Activated CD4-positive, alpha-beta T cell treated with anti-CD3 and anti-CD28 coated beads, Interleukin-2, amount 10 ng/mL, durations not matched to agents 7 days and 5 days (primary cell): ENCODE data around the gene AHCYL1. TPM values are rescaled to one million over a fixed set of nuclear protein-coding genes. Genes with fewer than 3 reads are reported as not detected.

Experiments used
- CTCF ChIA-PET: fragments of 350-600 bp; sonication (Branson Sonifier 250); formaldehyde crosslinking; loops from one replicate; lab custom pipeline; 2021; ENCODE audit warnings: antibody characterized with exemption; lab: Charles Lee
- POLR2A ChIA-PET: fragments of 350-600 bp; sonication (Branson Sonifier 250); formaldehyde crosslinking; loops from one replicate; lab custom pipeline; 2021; ENCODE audit warnings: antibody characterized with exemption; lab: Charles Lee
- DNase-seq: peaks from one replicate; pipeline ENCODE4 v3.0.0-alpha.2; 2020
- H3K27ac Mint-ChIP-seq: one replicate; pipeline ENCODE4 v1.8.0; 2021; ENCODE audit warnings: mild to moderate bottlenecking, moderate library complexity, mixed read lengths
- H3K27me3 Mint-ChIP-seq: one replicate; pipeline ENCODE4 v1.8.0; 2021; ENCODE audit warnings: mixed read lengths
- H3K36me3 Mint-ChIP-seq: one replicate; pipeline ENCODE4 v1.8.0; 2021; ENCODE audit warnings: low read depth, mixed read lengths
- H3K4me1 Mint-ChIP-seq: one replicate; pipeline ENCODE4 v1.8.0; 2021; ENCODE audit warnings: mixed read lengths
- H3K4me3 Mint-ChIP-seq: one replicate; pipeline ENCODE4 v1.8.0; 2021; ENCODE audit warnings: mild to moderate bottlenecking, moderate library complexity, mixed read lengths
- H3K9me3 Mint-ChIP-seq: one replicate; pipeline ENCODE4 v1.8.0; 2021; ENCODE audit warnings: mixed read lengths
- total RNA-seq, 2 experiments: library from RNA; stranded (reverse); gene quantifications; one replicate each; pipeline ENCODE4 v1.2.3, GENCODE V29; 2021

Gene AHCYL1
- total RNA-seq, 2 experiments from 2014 or later: 50.4 to 50.9 TPM

DNA sequence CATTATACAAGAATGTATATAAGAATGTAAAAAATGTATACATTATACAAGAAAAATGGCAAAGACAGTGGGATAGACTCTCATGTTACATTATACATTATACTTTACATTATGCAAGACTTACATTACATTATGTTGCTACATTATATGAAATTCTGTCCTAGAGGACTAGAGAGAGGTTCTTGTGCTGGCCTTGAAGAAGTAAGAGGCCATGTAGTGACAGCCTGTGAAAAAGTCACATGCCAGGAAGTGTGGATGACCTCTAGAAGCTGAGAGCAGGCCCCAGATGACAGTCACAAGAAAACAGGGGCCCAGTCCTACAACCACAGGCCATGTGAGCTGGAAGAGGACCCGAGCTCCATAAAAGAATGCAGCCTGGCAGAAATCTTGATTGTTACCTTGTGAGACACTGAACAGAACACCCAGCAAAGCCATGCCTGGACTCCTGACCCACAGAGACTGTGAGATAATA is 30.5 kb upstream of the AHCYL1 start:
- Mint-ChIP-seq H3K27me3 (peaks cover 11% of the 10 kb centered on the region), H3K27ac (no peak overlapping the region), H3K36me3 (no peaks in the 10 kb centered on the region), H3K4me3 (no peak overlapping the region), H3K9me3 (no peaks in the 10 kb centered on the region), H3K4me1 (no peaks in the 10 kb centered on the region)
- CTCF ChIA-PET: interaction anchor here (1.0 to 1.2 kb wide), 3 partner anchors 13 to 157 kb away, joined by 3 to 6 read pairs (median 3); no protein-coding TSS in a partner anchor
- no peak for DNase-seq
- POLR2A ChIA-PET: no interaction called here

DNA sequence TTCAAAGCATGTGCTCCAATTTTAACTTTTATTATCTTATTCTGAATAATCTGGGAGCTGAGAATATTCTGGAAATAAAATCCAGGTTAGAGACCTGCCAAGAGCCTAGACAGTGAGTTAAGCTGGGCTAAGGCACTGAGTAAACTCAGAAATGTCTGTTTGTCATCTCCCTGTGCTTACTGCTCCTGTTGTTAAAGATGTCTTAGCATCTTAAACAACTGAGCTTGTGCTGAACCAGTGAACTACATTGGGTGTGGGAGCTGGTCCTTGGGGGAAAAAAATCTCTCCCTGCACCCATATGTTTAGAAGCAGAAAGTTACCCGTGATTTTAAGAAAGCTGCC is 25.0 kb upstream of the AHCYL1 start:
- H3K4me3 Mint-ChIP-seq: no peak overlapping the region
- no peaks in the 10 kb centered on the region for H3K9me3 Mint-ChIP-seq
- POLR2A ChIA-PET: no interaction called here
- CTCF ChIA-PET: interaction anchor here (0.7 to 3.8 kb wide), 12 partner anchors 13 to 273 kb away, joined by 3 to 21 read pairs (median 4); partner anchors contain the start of gene AHCYL1
- peaks cover 20% of the 10 kb centered on the region for H3K27me3 Mint-ChIP-seq
- H3K36me3 Mint-ChIP-seq: no peaks in the 10 kb centered on the region
- no peak overlapping the region for H3K27ac Mint-ChIP-seq
- DNase-seq: no peak
- H3K4me1 Mint-ChIP-seq: no peaks in the 10 kb centered on the region

DNA sequence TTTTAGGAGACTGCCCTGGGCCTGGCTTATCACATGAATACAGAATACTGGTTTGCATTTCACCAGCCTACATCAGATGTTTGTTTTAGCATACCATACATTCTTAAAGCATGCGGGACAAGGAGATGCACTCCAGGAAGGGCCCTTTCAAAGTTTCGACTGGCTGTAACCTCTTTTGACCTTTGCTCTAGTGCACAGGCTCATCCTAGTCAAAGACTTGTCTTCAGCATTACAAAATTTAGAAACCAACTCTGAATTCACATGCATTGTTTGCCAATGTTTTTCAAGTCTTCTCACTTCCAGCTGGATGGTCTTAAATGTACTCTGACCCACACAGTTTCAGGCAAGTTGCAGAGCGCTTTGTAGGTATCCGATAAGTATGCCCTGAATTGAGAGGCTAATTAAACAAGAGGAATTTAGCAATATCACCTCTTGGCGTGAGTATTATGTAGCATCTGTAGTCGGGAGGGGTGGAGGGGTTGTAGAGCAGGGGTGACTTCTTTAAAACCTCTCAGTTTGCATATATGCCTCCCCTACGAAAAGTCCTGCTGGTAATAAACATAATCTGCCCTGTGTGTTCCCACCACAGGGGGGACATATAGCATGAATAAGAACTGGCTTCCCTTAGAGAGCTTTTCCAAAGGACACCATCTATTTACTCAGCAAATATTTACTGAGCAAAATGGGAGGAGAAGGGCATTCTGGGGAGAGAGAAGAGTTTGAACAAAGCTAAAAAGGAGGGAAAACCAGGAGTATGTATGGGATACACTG is 24.4 kb upstream of the AHCYL1 start:
- CTCF ChIA-PET: interaction anchor here (0.9 to 3.8 kb wide), 10 partner anchors 12 to 191 kb away, joined by 3 to 21 read pairs (median 4); partner anchors contain the start of gene AHCYL1
- POLR2A ChIA-PET: no interaction called here
- Mint-ChIP-seq H3K27ac (no peak overlapping the region), H3K9me3 (no peaks in the 10 kb centered on the region), H3K4me1 (no peaks in the 10 kb centered on the region), H3K4me3 (no peak overlapping the region), H3K27me3 (peaks cover 23% of the 10 kb centered on the region), H3K36me3 (no peaks in the 10 kb centered on the region)
- DNase-seq: no peak

DNA sequence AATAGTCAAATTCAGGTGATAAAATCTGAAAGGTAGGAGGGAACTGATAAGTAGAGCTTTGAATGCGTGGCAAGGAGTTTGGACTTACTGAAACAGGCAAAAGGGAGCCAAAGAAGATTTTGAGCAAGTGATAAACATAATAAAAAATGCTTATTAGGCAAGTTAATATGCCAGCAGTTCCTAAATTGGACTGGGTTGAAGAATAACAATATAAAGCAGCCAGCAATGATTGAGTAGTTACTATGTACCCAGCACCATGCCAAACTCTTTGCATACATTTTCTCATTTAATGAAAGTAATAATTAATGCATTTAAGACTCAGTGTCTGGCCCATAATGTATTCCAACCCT is 23.8 kb upstream of the AHCYL1 start:
- H3K27ac Mint-ChIP-seq: no peak overlapping the region
- H3K9me3 Mint-ChIP-seq: no peaks in the 10 kb centered on the region
- ChIA-PET POLR2A (no interaction called here), CTCF (interaction anchor here (1.2 to 3.8 kb wide), 3 partner anchors 21 to 175 kb away, joined by 3 to 21 read pairs (median 3); partner anchors contain the start of gene AHCYL1)
- H3K4me1 Mint-ChIP-seq: no peaks in the 10 kb centered on the region
- DNase-seq: no peak
- H3K4me3 Mint-ChIP-seq: no peak overlapping the region
- H3K27me3 Mint-ChIP-seq: peaks cover 27% of the 10 kb centered on the region
- no peaks in the 10 kb centered on the region for H3K36me3 Mint-ChIP-seq

DNA sequence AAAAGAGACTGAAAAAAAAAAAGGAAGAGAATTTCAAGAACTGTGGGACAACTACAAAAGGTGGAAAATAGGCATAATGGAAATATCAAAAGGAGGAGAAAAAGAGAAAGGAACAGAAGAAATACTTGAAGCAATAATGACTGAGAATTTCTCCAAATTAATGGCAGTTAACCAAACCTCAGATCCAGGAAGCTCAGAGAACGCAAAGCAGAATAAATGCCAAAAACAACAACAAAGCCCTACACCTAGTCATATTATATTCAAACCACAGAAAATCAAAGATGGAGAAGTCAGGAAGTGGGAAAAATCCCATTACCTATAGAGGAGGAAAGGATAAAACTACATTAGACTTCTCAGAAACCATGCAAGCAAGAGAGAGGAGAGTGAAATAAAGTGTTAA is 20.7 kb upstream of the AHCYL1 start:
- Mint-ChIP-seq H3K4me3 (no peak overlapping the region), H3K27me3 (peaks cover 31% of the 10 kb centered on the region), H3K36me3 (no peaks in the 10 kb centered on the region), H3K4me1 (no peaks in the 10 kb centered on the region), H3K9me3 (no peaks in the 10 kb centered on the region), H3K27ac (no peak overlapping the region)
- POLR2A ChIA-PET: no interaction called here
- CTCF ChIA-PET: interaction anchor here (0.7 kb wide), 1 partner anchor 83 kb away, joined by 3 read pairs; no protein-coding TSS in a partner anchor
- no peak for DNase-seq

DNA sequence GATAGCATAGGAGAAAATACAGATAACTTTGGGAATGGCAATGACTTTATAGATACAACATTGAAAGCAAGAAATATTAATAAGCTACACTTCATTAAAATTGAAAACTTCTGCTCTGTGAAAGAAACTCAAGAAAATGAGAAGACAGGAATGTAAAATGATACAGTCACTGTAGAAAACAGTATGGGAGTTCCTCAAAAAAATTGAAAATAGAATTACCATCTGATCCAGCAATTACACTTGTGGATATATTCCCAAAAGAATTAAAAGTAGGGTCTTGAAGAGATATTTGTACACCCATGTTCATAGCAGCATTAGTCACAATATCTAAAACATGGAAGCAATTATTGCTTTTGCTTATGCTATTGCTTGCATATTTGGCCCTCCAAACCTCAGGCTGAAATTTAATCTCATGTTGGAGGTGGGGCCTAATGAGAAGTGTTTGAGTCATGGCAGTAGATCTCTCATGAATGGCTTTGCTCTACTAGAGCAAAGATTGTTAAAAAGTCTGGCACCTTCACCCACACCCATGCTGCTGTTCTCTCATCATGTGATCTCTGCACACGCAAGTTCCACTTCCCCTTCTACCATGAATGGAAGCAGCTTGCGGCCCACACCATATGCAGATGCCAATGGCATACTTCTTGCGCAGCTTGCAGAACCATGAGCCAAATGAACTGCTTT is 15.3 kb upstream of the AHCYL1 start:
- no peak overlapping the region for H3K4me3 Mint-ChIP-seq
- POLR2A ChIA-PET: no interaction called here

DNA sequence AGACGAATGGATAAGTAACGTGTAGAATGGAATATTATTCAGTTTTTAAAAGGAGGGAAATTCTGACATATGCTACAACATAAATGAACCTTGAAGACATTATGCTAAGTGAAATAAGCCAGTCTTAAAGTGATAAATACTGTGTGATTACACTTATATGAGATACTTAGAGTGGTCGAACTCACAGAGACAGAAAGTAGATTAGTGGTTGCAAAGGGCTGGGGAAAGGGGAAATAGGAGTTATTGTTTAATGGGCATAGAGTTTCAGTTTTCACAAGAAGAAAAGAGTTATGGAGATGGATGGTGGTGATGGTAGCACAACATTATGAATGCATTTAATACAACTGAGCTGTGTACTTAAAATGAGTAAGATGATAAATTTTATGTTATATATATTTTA is 14.7 kb upstream of the AHCYL1 start:
- ChIA-PET POLR2A (no interaction called here), CTCF (interaction anchor here (1.2 kb wide), 1 partner anchor 12 kb away, joined by 3 read pairs; no protein-coding TSS in a partner anchor)
- Mint-ChIP-seq H3K9me3 (no peaks in the 10 kb centered on the region), H3K36me3 (no peaks in the 10 kb centered on the region), H3K27ac (no peak overlapping the region), H3K27me3 (peaks cover 49% of the 10 kb centered on the region), H3K4me3 (no peak overlapping the region), H3K4me1 (no peaks in the 10 kb centered on the region)
- DNase-seq: no peak

More for the DNA sequence above, 15.3 kb upstream of the AHCYL1 start:
- H3K9me3 Mint-ChIP-seq: no peaks in the 10 kb centered on the region
- no peaks in the 10 kb centered on the region for H3K36me3 Mint-ChIP-seq
- H3K4me1 Mint-ChIP-seq: no peaks in the 10 kb centered on the region
- no peak for DNase-seq
- H3K27ac Mint-ChIP-seq: no peak overlapping the region
- CTCF ChIA-PET: interaction anchor here (1.2 kb wide), 1 partner anchor 12 kb away, joined by 3 read pairs; no protein-coding TSS in a partner anchor
- H3K27me3 Mint-ChIP-seq: peaks cover 49% of the 10 kb centered on the region

DNA sequence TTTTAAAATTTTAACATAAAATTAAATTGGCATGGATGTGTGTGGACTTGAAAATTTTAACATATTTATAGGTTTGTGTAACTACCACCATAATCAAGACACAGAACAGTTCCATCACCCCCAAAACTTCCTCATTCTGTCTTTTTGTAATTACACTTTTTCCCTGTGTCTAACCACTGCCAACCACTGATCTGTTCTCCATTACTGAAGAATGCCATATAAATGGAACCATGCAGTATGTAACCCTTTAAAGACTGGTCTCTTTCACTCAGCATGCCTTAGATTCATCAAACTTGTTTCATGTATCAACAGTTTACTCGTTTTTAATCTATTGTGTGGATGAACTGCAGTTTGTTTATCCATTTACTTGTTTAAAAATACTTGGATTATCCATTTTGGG is 13.0 kb upstream of the AHCYL1 start:
- Mint-ChIP-seq H3K27ac (no peak overlapping the region), H3K27me3 (peaks cover 43% of the 10 kb centered on the region), H3K36me3 (no peaks in the 10 kb centered on the region), H3K9me3 (no peaks in the 10 kb centered on the region), H3K4me3 (no peak overlapping the region), H3K4me1 (no peaks in the 10 kb centered on the region)
- DNase-seq: no peak
- CTCF ChIA-PET: interaction anchor here (0.8 to 1.4 kb wide), 4 partner anchors 12 to 247 kb away, joined by 3 to 5 read pairs (median 3); partner anchors contain the start of gene AHCYL1
- POLR2A ChIA-PET: no interaction called here

DNA sequence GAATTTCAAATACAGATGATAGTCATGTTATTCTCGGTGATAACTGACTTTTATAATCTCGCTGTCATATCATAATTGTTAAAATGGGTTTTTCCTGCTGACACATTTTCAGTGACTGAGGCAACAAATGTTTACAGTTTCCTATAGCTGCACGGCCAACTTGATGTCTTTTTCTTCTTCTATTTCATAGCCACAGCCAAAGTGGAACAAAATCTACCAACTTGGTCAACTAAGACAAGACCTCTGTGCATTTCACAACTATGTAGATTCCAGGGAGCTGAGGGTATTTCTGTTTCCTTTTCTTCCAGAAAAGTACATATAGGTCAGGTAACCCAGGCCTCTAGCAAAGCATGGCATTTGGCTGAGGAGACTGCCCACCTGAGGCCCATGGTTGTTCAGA is 10.4 kb upstream of the AHCYL1 start:
- peaks cover 30% of the 10 kb centered on the region for H3K27me3 Mint-ChIP-seq

DNA sequence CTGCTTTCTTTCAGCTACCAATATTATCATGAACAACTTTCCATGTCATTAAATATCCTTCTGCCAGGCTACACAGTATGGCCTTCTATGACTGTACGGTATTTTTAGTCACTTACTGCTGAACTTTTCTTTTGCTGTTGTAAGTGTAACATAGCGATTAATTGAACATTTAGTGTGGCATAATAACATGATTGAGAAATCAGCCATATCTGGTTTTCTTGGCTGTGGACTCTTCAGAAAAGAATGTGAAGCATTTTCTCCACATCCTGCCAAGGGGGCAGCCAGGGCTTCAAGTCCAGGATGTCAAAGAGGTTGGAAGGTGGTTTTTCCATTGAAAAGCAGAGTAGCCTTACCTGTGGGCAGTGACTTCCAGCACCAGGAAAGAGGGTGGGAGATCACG is 8.8 kb upstream of the AHCYL1 start:
- H3K27me3 Mint-ChIP-seq: peaks cover 22% of the 10 kb centered on the region
- no peak overlapping the region for H3K27ac Mint-ChIP-seq
- CTCF ChIA-PET: interaction anchor here (1.0 to 3.2 kb wide), 4 partner anchors 8 to 444 kb away, joined by 3 to 12 read pairs (median 3); partner anchors contain the start of gene AHCYL1
- no peak for DNase-seq
- no peaks in the 10 kb centered on the region for H3K9me3 Mint-ChIP-seq
- POLR2A ChIA-PET: no interaction called here
- no peaks in the 10 kb centered on the region for H3K4me1 Mint-ChIP-seq
- no peak overlapping the region for H3K4me3 Mint-ChIP-seq
- no peaks in the 10 kb centered on the region for H3K36me3 Mint-ChIP-seq

More for the DNA sequence above, 10.4 kb upstream of the AHCYL1 start:
- ChIA-PET CTCF (interaction anchor here (3.2 kb wide), 1 partner anchor 10 kb away, joined by 12 read pairs; the partner anchor contains the start of gene AHCYL1), POLR2A (no interaction called here)
- no peaks in the 10 kb centered on the region for H3K36me3 Mint-ChIP-seq
- H3K4me1 Mint-ChIP-seq: no peaks in the 10 kb centered on the region
- no peak for DNase-seq
- H3K9me3 Mint-ChIP-seq: no peaks in the 10 kb centered on the region
- H3K27ac Mint-ChIP-seq: no peak overlapping the region
- H3K4me3 Mint-ChIP-seq: no peak overlapping the region

DNA sequence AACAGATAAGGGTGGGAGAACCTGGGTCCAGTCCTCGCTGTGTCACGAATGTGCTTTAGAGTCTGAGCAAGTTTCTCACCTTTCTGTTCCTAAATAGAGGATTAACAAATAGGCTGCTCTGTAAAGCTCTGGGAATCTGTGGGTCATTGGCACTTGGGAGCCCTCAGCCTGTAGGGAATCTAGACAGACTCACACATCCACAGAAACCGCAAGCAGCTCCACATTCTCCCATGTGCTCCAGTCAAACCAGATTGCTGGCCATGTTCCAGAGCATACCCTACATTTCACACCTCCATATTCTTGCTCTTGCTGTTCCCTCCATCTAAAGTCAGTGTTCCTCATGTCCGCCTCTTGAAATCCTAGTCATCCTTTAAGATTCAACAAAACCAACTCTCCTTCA is 7.8 kb upstream of the AHCYL1 start:
- CTCF ChIA-PET: interaction anchor here (1.0 to 12.9 kb wide), 5 partner anchors 7 to 445 kb away, joined by 3 to 475 read pairs (median 3); partner anchors contain the start of gene AHCYL1
- Mint-ChIP-seq H3K4me1 (no peaks in the 10 kb centered on the region), H3K36me3 (no peaks in the 10 kb centered on the region), H3K4me3 (no peak overlapping the region), H3K27ac (no peak overlapping the region), H3K27me3 (peaks cover 13% of the 10 kb centered on the region), H3K9me3 (no peaks in the 10 kb centered on the region)
- POLR2A ChIA-PET: no interaction called here
- DNase-seq: no peak

DNA sequence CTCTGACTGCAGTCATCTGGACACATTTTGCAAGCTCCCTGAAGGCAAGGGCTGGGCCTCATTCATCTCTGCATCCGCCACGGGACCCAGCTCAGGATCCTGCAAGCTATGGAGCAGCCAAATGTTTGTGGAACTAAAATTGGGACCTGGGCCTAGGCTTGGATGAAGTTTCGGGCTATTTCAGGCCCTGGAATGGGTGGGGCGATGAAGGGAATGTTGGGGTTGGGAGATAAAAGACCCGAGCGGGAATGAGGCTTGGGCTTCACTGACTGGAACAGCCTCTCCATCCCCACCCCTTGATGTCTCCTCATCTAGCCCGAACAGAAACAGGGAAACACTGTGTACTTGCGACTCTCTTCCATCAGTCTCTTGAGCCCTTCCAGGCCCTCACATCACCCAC is 7.3 kb upstream of the AHCYL1 start:
- H3K27ac Mint-ChIP-seq: no peak overlapping the region
- ChIA-PET CTCF (interaction anchor here (1.0 to 12.9 kb wide), 4 partner anchors 10 to 223 kb away, joined by 3 to 475 read pairs (median 4); no protein-coding TSS in a partner anchor), POLR2A (no interaction called here)
- H3K36me3 Mint-ChIP-seq: no peaks in the 10 kb centered on the region
- no peaks in the 10 kb centered on the region for H3K9me3 Mint-ChIP-seq
- no peaks in the 10 kb centered on the region for H3K4me1 Mint-ChIP-seq
- DNase-seq: no peak
- no peak overlapping the region for H3K4me3 Mint-ChIP-seq
- peaks cover 13% of the 10 kb centered on the region for H3K27me3 Mint-ChIP-seq
